A549 (cell line): ENCODE results near the gene PPP4R3A.

Experiments used
- EP300 ChIP-seq, 2 experiments: fragments of >200 bp; sonication (Bioruptor Twin); formaldehyde crosslinking; IDR thresholded peaks; 2 replicates in 1 of 2; 3 replicates in 1 of 2; pipeline ENCODE4 v1.6.1; 2016 to 2017
- JUNB ChIP-seq: fragments of >200 bp; sonication (Bioruptor Twin); formaldehyde crosslinking; IDR thresholded peaks from 2 replicates; pipeline ENCODE4 v1.6.1; 2016
- NFE2L2 ChIP-seq: fragments of 150-350 bp; conservative IDR thresholded peaks from 2 replicates; pipeline ENCODE4 v1.6.1; 2014; ENCODE audit warnings: low read length
- POLR2A ChIP-seq: IDR thresholded peaks from 2 replicates; pipeline ENCODE4 v1.6.1; 2012; ENCODE audit warnings: mild to moderate bottlenecking, low read length
- RAD21 ChIP-seq, 2 experiments: fragments of >200 bp in 1 of 2; sonication (Bioruptor Twin) in 1 of 2; formaldehyde crosslinking in 1 of 2; IDR thresholded peaks in 1 of 2; conservative IDR thresholded peaks in 1 of 2; 2 replicates in 1 of 2; 3 replicates in 1 of 2; pipeline ENCODE4 v1.6.1; 2012 to 2018; ENCODE audit warnings: inconsistent platforms in 1 of 2
- RCOR1 ChIP-seq: fragments of 150-350 bp; IDR thresholded peaks from 2 replicates; pipeline ENCODE4 v1.6.1; 2014; ENCODE audit warnings: antibody characterized with exemption, low read length, low read depth
- TF ChIP-seq, protein P1 (sequence below): fragments of >200 bp; sonication (Bioruptor Twin); formaldehyde crosslinking; IDR thresholded peaks from 3 replicates; pipeline ENCODE4 v1.5.1; 2016
- TF ChIP-seq, protein P2 (sequence below): fragments of 150-350 bp; IDR thresholded peaks from 2 replicates; pipeline ENCODE4 v1.6.1; 2014; ENCODE audit warnings: low read depth, mild to moderate bottlenecking, low read length

DNA sequence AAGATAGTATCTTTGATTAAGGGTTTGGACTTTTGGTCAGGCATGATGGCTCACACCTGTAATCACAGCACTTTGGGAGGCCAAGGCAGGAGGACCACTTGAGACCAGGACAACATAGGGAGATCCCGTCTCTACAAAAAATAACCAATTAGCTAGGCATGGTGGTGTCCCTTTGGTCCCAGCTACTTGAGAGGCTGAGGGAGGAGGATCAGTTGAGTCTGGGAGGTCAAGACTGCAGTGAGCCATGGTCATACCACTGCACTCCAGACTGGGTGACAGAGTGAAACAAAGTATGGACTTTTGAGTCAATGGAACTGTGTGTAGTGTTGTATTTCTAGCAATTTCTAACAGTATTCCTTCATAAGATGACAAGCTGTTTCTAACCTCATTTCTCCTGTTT is 53.8 kb downstream of the PPP4R3A start:
- TF ChIP-seq, protein P1, sequence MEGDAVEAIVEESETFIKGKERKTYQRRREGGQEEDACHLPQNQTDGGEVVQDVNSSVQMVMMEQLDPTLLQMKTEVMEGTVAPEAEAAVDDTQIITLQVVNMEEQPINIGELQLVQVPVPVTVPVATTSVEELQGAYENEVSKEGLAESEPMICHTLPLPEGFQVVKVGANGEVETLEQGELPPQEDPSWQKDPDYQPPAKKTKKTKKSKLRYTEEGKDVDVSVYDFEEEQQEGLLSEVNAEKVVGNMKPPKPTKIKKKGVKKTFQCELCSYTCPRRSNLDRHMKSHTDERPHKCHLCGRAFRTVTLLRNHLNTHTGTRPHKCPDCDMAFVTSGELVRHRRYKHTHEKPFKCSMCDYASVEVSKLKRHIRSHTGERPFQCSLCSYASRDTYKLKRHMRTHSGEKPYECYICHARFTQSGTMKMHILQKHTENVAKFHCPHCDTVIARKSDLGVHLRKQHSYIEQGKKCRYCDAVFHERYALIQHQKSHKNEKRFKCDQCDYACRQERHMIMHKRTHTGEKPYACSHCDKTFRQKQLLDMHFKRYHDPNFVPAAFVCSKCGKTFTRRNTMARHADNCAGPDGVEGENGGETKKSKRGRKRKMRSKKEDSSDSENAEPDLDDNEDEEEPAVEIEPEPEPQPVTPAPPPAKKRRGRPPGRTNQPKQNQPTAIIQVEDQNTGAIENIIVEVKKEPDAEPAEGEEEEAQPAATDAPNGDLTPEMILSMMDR: no peak
- TF ChIP-seq NFE2L2: no peak
- no peak for TF ChIP-seq EP300 (IDR thresholded peaks at IDR 0.05)
- TF ChIP-seq RCOR1: no peak
- TF ChIP-seq, protein P2, sequence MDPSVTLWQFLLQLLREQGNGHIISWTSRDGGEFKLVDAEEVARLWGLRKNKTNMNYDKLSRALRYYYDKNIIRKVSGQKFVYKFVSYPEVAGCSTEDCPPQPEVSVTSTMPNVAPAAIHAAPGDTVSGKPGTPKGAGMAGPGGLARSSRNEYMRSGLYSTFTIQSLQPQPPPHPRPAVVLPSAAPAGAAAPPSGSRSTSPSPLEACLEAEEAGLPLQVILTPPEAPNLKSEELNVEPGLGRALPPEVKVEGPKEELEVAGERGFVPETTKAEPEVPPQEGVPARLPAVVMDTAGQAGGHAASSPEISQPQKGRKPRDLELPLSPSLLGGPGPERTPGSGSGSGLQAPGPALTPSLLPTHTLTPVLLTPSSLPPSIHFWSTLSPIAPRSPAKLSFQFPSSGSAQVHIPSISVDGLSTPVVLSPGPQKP: no peak
- no peak for TF ChIP-seq JUNB
- TF ChIP-seq RAD21 (conservative IDR thresholded peaks at IDR 0.05 in 1 of 2, IDR thresholded peaks at IDR 0.05 in 1 of 2): no peak
- TF ChIP-seq POLR2A: no peak
